ENCODE data around the gene SRGAP3.

Gene SRGAP3

GRCh38 chr3:9178697-9179096 is 70.7 kb downstream of the SRGAP3 start:
- DNase-seq (ENCODE audit: low read depth in 2 of 3, low spot score in 2 of 3), result no peak

DNA sequence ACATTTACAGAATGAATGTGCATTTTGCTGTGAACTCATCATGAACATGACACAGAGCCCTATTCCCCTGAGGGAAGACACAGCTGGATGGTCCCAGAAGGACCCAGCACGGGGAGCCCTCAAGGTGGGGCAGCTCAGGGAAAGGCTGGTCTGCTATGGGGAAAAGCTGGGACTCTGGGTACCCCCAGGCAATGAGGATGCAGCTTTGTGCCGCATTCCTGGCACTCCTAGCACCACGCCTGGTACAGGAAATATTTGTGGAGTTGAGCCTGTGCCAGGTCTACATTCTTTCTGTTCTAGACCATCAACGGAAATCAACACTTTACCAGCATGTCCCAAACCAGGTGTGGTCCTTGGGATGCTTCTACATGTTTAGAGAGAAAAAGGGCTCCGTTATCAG is 74.0 kb downstream of the SRGAP3 start:
- DNase-seq (ENCODE audit: low read depth in 2 of 3, low spot score in 2 of 3), result no peak

GRCh38 chr3:9173445-9173844 is 76.0 kb downstream of the SRGAP3 start:
- DNase-seq (ENCODE audit: low read depth in 2 of 3, low spot score in 2 of 3), result no peak

GRCh38 chr3:9172851-9173321 is 76.6 kb downstream of the SRGAP3 start:
- no peak for DNase-seq (ENCODE audit: low read depth in 2 of 3, low spot score in 2 of 3)

DNA sequence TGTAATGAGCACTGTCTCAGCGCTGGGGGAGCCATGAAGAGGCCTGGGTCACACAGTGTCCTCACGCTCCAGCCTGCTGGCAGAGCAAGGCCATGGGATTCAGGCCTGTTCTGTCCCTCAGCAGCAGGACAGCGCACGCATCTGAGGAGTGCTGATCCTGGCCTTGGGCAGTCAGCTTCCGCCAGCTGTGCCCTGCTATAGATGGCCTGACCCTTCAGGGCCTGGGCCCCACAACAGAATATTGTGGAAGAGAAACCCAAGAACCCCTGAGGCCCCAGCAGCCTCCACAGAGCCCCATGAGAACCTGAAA is 78.6 kb downstream of the SRGAP3 start:
- no peak for DNase-seq (ENCODE audit: low read depth in 2 of 3, low spot score in 2 of 3)

- DNase-seq (ENCODE audit: low read depth in 2 of 3, low spot score in 2 of 3), result no peak
Measured at GRCh38 chr3:9169956-9170850, 79.2 kb downstream of the SRGAP3 start.

GRCh38 chr3:9169326-9169725 is 80.1 kb downstream of the SRGAP3 start:
- DNase-seq (ENCODE audit: low read depth in 2 of 3, low spot score in 2 of 3), result no peak

DNA sequence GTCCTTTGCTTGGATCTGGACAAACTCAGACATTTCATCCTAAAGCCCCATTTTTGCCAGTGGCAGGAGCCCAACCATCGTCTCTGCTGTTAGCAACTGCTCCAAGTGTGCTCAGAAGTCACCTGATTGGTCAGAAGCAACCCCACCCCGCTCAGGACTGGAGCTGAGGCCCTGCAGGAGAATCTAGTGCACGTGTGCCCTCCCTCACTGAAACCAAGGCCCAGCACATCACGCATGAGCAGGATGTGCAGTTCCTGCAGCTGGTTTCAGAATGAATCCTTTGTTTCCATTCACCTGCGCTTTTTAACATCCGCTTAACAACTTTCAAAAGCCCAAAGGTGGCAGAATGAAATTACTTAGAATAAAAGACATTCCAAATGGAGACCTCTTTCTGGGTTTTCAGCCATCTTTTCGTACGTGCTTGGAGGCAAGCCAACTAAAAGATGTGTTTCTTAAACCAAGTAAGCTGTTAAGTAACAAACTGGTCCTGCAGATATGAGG is 81.2 kb downstream of the SRGAP3 start:
- DNase-seq (ENCODE audit: low read depth in 2 of 3, low spot score in 2 of 3), result no peak

GRCh38 chr3:9167222-9167621 is 82.2 kb downstream of the SRGAP3 start:
- DNase-seq (ENCODE audit: low read depth in 2 of 3, low spot score in 2 of 3), result no peak

GRCh38 chr3:9165421-9165820 is 84.0 kb downstream of the SRGAP3 start:
- no peak for DNase-seq (ENCODE audit: low read depth in 2 of 3, low spot score in 2 of 3)

DNA sequence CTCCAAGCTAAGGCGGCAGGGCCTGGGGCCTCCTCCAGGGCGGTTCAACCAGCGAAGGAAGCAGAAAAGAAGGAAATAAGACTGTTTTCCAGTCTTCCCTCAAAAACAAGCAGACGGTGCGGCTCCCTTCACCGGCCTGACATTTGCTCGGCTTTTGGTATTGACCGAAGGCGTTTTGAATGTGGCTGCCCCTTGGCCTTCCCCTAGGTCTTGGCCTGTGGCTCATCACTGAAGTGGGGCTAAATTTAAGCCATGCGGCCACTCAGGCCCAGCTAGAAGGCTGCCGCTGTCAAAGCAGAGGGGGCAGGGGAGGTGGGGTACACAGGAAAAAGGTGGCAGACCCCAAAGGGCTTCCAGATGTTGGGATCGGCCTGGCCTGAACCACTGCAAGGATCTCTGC is 86.2 kb downstream of the SRGAP3 start:
- no peak for DNase-seq (ENCODE audit: low read depth in 2 of 3, low spot score in 2 of 3)

DNA sequence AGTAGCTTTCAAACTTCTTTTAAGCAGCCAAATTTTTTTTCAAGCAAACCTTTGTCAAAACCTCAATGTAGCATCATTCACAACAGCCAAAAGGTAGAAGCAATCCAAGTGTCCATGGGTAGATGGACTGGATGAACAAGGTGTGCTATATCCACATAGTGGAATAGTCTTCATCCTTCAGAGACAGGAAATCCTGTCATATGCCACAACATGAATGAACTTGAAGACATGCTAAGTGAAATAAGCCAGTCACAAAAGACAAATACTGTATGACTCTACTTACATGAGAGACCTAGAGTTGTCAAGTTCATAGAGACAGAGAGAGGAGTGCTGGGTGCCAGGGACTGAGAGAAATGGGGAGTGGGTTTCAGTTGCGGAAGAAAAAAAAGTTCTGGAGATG is 87.6 kb downstream of the SRGAP3 start:
- no peak for DNase-seq (ENCODE audit: low read depth in 2 of 3, low spot score in 2 of 3)

DNA sequence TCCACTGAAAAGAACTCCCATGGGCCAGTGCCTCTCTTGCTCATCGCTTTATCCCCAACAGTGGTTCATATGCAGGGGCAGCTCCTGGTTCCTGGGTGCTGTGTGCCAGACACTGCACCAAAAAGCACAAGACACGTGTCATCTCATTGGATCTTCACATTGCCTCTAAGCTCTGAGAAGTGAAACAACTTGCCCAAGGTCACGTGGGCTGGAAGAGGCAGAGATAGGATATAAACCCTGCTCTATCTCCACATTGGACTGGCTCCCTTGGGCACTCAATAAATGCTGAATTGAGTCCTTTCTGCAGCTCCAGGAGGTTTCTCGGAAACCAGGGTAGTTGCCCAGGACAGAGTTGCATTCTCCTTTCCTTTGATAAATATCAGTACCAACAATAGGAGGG is 88.1 kb downstream of the SRGAP3 start:
- DNase-seq (ENCODE audit: low read depth in 2 of 3, low spot score in 2 of 3), result no peak

- DNase-seq (ENCODE audit: low read depth in 2 of 3, low spot score in 2 of 3), result no peak
Measured at GRCh38 chr3:9158865-9159630, 90.4 kb downstream of the SRGAP3 start.

DNA sequence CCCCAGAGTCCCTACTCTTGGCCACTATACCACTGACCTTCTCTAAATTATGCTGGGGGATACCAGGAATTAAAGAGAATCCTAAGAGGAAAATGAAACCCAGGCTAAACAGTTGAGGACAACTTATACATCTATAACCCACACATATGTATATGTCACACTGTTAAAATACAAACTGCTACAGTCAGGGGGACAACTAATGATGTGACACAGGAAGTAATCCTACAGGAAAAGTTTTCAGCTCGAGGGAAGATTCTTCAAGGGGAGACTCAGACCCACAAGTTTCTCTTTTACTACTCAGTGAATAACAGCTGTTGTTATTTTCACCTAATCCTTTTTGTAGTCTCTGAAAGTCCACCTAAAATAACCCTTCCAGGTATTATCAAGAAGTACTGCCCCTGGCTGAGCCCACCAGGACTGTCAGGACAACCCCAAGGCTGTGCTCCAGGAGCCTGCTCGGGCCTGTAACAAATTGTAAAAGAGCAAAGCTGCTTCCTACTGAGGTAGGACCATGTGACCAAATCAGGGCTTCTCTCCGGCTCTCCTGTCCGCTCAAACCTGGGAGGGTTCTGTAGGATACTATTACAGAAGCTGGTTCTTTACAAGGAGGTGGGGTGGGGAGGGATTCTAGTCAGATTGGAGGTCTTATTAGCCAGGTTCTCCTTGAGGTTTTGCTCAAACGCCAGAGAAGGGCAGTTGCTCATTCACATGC is 91.6 kb downstream of the SRGAP3 start:
- DNase-seq (ENCODE audit: low read depth in 2 of 3, low spot score in 2 of 3), result no peak

DNA sequence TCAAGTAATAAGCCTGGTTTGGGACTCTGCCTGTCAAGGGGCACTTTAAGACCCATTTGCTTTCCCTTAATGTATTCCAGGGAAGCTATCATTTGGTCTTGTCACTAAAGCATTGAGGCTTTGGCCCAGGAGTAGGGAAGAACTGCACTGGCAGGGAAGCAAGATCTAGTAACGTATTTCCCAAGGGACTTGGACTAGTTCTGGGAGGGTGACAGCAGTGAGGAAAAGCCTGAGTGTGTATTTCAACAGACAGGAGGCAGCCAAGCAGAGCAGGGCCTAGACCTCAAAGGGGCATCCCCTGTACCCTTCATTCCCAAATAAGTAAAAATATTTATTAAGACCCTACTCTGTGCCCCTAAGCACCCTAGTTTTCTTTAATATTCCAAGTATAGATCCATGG is 92.8 kb downstream of the SRGAP3 start:
- no peak for DNase-seq (ENCODE audit: low read depth in 2 of 3, low spot score in 2 of 3)

- no peak for DNase-seq (ENCODE audit: low read depth in 2 of 3, low spot score in 2 of 3)
Measured at GRCh38 chr3:9155028-9155427, 94.4 kb downstream of the SRGAP3 start.

DNA sequence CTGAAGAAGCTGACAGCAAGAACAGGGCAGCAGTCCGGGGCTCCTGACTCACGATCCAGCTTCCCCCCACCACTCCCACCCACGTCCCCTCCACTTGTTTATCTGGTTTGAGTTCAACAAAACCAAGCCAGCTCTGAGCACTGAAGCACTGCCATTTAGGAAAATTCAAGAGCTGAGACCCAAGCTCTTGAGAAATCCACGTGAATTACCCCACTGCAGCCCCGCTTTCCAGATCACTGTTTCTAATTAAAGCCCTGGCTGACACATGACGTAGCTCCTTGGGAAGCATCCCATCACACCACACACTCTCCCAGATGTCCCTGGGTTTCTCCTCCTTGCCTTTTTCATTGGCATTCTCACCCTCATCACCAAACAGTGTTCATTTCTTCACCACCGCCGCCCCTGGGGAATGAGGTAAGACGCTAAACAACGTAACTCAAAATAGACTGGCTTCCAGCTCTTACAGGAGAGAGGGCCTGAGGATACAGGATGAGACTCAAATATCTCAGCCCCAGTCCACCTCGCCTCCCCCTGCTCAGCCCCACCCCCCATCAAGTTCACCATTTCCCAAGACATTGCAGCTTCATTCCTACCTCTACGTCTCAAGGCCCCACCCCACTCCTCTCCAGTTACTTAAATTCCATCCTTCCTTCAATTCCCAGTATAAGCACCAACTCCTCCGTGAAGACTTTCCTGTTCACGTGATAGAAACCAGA is 95.4 kb downstream of the SRGAP3 start:
- DNase-seq (ENCODE audit: low read depth in 2 of 3, low spot score in 2 of 3), result no peak

DNA sequence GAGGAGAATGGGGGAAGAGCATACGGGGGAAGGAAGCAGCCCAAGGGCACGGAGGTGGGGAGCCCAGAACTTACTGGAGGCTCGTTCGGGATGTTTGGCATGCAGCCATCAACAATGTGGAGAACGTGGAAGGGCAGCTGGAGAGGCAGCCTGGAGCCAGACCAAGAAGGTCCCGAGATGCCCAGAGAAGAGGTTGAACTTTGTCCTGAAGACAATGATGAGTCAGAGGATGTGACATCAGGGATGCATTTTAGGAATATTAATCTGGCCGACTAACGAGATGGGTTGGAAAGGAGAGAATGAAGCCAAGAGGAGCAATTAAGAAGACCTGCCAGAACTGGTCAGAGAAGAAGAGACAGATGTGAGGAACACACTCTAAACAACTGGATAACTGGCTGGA is 98.2 kb downstream of the SRGAP3 start:
- DNase-seq (ENCODE audit: low read depth in 2 of 3, low spot score in 2 of 3), result no peak

DNA sequence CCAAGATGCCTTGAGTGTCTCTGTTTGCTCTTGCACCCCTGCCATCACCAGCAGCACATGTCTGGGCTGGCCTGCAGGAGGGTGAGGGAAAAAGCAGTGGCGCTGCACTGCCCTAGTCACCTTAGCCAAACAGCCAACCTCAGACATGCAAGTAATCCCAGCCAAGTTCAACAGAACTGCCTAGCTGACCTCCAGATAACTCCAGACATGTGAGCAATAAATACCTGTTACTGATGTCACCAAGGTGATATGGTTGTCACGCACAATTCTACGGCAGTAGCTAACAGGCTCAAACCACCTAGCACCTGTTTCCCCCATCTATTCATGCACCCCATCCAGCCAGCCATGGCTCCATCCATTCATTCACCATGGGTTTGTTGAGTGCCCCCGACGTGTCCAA is 99.9 kb downstream of the SRGAP3 start:
- DNase-seq (ENCODE audit: low read depth in 2 of 3, low spot score in 2 of 3), result no peak

GRCh38 chr3:9147896-9148266 is 101.6 kb downstream of the SRGAP3 start:
- DNase-seq (ENCODE audit: low read depth in 2 of 3, low spot score in 2 of 3), result no peak

Measured in activated CD8-positive, alpha-beta memory T cell treated with anti-CD3 and anti-CD28 coated beads for 48 hours (primary cell).